ENCODE data around the gene EGFL7.

DNA sequence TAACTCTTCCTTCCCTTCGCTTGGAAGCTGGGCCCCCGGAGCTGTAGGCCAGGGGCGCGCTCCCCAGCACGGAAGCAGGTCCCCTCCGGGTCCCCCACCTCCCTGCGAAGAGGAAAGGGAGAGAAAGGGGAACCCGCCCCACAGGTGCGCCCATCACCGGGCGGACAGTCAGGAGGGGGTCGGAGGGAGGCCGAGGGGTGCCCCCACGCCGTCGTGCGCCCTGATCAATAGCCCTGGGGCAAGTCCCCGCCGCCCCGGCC, 23.7 kb downstream of the EGFL7 start:
- TF ChIP-seq, protein P1, sequence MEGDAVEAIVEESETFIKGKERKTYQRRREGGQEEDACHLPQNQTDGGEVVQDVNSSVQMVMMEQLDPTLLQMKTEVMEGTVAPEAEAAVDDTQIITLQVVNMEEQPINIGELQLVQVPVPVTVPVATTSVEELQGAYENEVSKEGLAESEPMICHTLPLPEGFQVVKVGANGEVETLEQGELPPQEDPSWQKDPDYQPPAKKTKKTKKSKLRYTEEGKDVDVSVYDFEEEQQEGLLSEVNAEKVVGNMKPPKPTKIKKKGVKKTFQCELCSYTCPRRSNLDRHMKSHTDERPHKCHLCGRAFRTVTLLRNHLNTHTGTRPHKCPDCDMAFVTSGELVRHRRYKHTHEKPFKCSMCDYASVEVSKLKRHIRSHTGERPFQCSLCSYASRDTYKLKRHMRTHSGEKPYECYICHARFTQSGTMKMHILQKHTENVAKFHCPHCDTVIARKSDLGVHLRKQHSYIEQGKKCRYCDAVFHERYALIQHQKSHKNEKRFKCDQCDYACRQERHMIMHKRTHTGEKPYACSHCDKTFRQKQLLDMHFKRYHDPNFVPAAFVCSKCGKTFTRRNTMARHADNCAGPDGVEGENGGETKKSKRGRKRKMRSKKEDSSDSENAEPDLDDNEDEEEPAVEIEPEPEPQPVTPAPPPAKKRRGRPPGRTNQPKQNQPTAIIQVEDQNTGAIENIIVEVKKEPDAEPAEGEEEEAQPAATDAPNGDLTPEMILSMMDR (IDR thresholded peaks at IDR 0.05), result no peak
- no peak for TF ChIP-seq POLR2A (IDR thresholded peaks at IDR 0.05)
